HG03558 (cell line): ENCODE results near the gene RUBCN.
"Not testable (repeated sequence)": the region's sequence is repeated elsewhere in the genome, so short reads cannot be mapped to it uniquely, and the experiment has no call there.

Experiments used
- ATAC-seq: cut with Tn5 transposase; IDR thresholded peaks from one replicate; pipeline ENCODE4 v1.9.1; 2021; ENCODE audit warnings: moderate number of reproducible peaks; ENCODE audit not compliant: unreplicated experiment; ENCODE audit errors: extremely low read depth

RUBCN gene

GRCh38 chr3:197661874-197662273, 74.8 kb downstream of the RUBCN start:
- ATAC-seq: not testable (repeated sequence)

- not testable (repeated sequence) for ATAC-seq
These were observed 75.4 kb downstream of the RUBCN start for GRCh38 chr3:197661234-197661834.

GRCh38 chr3:197659701-197660100, 77.0 kb downstream of the RUBCN start:
- ATAC-seq: not testable (repeated sequence)

DNA sequence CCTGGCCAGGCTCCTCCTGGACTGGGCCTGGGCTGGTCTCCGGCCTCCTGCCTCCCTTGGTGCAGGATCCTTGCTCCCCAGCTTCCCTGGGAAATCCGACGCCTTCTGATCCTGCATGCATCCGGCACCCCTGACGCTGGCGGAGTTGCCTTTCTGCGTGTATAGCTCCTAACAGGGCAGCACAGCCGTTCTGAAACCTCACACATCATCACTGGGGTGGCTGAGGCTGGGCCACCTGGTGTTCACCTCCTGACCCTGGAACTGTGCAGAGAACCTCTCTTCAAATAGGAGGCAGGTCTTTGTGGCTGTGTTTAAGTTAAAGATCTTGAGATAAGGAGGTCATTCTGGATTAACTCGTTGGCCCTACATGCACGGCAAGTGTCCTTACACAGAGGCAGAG, 77.6 kb downstream of the RUBCN start:
- ATAC-seq: not testable (repeated sequence)

- ATAC-seq: not testable (repeated sequence)
These were observed 78.0 kb downstream of the RUBCN start for GRCh38 chr3:197658706-197659105.

DNA sequence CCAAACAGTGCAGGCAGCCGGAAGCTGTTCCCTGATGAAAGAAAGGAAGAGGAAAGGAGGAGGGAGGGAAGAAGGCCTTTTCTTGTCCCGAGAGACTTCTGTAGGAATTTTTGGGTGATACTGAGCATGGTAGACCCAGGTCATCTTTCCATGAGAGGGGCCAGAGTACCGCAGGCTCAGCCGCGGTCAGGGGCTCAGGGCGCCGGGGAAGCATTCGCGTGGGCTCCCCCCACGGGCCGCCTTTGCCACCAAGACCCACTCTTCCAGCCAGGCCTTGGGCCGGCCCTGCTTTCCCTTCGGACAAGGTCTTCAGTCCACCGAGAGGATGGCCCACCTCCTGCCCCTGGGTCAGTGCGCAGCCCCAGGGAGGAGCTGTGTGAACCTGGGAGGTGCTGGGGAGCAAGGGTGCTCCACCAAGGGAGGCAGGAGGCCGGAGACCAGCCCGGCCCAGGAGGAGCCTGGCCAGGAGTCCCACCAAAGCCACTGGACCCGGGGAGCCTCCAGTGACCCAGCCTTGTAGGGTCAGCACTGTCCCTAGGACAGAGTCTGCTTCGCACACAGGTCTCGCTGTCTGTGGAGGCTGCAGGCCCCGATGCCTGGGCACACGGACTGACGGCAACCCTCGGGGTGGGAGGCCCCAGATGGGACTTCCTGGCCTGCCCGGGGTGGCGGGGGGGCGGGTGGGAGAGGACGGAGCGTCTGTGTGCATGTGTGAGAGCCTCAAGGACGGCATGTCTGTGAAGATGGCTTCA, 79.0 kb downstream of the RUBCN start:
- not testable (repeated sequence) for ATAC-seq

GRCh38 chr3:197656960-197657359, 79.7 kb downstream of the RUBCN start:
- ATAC-seq: not testable (repeated sequence)

DNA sequence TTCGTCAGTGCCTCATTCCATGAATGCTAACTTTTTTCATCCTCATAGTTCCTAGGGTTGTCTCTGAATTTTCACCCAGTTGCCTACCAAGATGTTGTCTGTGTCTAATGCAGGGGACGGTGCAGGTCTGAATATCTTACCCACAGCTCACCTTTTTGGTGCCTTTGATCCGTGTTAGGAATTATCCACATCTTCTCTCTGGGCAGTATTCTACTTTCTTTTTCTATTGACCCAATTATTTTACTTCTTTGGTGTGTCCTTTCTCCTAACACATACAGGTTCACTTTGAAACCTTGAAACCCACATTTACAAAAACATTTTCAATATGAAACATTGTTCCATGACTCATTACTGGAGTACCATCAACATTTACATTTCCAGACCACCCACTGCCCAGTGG, 80.6 kb downstream of the RUBCN start:
- not testable (repeated sequence) for ATAC-seq

DNA sequence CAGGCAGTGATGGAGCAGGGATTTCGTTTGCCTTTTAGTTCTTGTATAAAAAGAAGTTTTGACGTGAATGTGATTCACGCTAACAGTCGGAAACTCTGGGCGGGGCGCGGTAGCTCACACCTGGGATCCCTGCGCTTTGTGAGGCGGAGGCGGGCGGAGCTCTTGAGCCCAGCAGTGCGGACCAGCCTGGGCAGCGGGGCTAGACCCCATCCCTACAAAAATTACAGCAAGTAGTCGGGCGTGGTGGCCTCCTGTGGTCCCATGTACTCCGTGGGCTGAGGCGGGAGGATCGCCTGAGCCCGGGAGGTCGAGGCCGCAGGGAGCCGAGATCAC, 81.7 kb downstream of the RUBCN start:
- ATAC-seq: not testable (repeated sequence)

GRCh38 chr3:197654090-197654997, 82.4 kb downstream of the RUBCN start:
- peak; percentile 67 for ATAC-seq

DNA sequence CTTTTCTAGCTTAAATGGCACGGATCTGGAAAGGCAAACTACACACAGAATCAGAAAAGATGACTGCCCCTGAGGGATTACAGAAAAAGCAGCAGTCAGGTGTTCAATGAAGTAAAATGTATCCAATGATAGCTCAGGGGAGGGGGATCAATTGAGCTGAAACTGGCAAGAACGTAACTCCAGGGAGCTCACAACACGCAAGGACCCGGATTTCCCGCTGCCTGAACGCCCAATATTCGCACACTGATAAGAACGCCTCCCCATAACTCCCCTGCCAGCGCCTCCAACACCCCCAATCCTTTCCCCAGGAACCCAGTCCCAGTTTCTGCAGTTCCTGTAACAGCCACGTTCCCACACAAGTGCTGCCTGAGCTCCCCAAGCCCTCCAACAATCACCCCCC, 83.8 kb downstream of the RUBCN start:
- not testable (repeated sequence) for ATAC-seq

DNA sequence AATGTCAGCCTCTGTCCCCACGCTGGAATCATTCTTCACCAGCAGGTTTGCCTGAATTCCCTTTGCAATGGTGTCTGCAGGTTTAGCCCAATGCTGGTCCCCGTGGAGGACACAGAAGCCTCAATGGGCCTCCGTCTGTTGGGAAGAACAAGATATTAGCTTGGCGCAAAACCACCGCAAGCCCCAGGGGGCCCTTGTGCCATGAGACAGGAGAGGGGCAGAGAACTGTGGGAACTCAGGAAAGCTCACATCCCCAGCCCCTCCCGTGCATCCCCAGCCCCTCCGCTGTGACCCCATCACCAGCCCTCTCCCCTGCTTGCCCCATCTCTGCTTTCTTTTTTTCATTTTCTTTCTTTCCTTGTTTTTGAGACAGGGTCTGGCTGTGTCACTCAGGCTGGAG, 89.1 kb downstream of the RUBCN start:
- ATAC-seq: not testable (repeated sequence)

GRCh38 chr3:197647191-197647590, 89.5 kb downstream of the RUBCN start:
- not testable (repeated sequence) for ATAC-seq

DNA sequence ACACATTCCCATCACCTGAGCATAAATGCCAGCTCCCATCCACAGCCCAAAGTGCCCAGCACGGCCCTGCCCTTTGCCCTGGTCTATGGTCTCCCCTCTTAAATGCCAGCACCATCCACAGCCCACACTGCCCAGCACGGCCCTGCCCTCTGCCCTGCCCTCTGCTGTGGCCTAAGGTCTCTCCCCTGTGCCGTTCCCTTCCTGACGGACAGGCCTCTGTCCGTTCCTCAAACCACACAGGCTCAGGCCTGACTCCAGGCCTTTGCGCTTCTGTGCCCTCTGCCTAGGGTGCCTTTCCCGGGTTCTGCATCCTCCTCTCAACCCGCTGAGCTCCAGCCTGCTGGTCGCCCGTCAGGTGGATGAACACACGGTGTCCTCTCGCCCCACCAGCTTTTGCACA, 90.4 kb downstream of the RUBCN start:
- ATAC-seq: not testable (repeated sequence)

GRCh38 chr3:197637556-197637955, 99.1 kb downstream of the RUBCN start:
- not testable (repeated sequence) for ATAC-seq

- ATAC-seq: not testable (repeated sequence)
These were observed 104.7 kb downstream of the RUBCN start for GRCh38 chr3:197631989-197632388.

DNA sequence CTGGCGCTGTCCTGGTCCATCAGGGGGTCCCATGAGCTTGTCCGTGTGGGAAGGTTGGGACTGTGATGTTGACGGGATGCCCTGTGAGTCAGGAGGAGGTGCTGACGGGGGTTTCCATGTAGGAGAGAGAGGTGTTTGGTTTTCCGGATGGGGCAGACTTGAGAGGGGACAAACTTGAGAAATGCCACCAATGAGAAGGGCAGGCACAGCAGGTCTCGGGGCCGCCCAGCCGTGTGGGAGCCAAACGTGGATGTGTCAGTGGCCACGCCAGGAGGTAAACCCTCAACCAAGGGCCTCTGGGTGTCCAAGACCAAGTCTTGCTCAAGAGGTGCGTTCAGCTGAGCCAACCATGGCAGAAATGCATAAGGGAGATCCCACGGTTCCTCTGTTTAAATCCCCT, 105.9 kb downstream of the RUBCN start:
- ATAC-seq: not testable (repeated sequence)

GRCh38 chr3:197629286-197629685, 107.4 kb downstream of the RUBCN start:
- not testable (repeated sequence) for ATAC-seq

DNA sequence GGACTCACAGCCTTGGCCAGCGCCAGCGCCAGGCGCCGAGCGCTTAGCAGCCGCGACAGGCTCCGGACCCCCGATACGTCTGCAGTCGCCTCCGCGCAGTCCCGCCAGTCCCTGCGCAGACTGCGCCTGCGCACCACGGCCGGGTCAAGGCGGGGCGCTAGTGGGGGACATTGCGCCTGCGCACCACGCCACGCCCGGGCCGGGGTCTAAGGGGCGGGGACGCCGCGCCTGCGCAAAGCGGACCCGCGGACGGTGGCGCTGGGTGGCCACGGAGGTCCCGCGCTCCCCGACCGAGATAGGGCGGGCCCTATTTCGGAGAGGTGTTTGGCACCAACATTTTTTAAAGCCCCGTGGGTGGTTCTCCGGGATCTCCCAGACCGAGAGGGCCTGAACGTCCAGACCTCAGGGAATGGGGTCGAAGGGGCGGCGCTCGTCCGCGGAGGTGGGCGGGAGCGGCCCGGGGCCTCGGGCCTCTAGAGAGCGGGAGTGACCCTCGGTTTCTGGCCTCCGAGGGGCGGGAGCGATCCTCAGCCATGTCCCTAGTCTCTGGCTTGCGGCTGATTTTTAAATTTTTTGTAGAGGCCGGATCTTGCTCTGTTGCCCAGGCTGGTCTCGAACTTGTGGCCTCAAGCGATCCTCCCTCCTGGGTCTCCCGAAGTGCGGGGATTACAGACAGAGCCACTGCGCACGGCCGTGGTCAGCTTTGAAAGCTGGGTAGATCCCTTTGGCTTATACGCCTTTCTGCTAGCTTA, 108.8 kb downstream of the RUBCN start:
- peak; percentile 55 for ATAC-seq

DNA sequence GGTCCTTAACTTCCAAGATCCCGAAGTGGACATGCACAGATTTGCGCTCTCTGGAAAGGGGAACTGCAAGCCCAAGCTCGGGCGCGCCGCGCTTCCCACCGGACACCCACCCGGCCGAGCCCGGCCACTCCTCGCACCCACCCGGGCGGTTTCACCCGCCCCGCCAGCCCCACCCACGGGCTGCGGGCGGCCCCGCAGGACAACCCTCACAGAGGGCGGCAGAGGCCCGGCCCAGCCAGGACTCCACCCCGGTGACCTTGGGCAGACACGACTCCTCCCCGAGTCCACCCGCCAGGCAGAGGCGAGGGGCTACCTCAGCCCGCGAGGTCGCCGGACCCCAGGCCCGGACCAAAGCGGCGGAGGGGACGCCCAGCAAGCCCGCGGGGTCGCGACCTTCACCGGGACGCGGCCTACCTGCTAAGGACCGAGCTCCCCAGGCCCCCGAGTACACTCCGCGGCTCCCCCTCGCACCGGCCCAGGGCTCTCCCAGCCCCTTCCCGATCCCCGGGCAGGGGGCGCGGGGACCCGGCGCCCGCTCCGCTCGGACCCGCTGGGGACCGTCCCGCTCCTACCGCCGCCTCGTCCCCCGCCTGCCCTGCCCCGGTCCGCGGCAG, 109.4 kb downstream of the RUBCN start:
- peak; percentile 19 for ATAC-seq
